Ramos (cell line): ENCODE results near the gene SPTBN1.

Source experiments
- in situ Hi-C: fragments of 300-500 bp; cut with MboI; formaldehyde crosslinking; loops from one replicate; pipeline ENCODE4 v1.14.3; 2022; ENCODE audit warnings: low sequenced_read_pairs; ENCODE audit not compliant: unreplicated experiment

SPTBN1 gene

DNA sequence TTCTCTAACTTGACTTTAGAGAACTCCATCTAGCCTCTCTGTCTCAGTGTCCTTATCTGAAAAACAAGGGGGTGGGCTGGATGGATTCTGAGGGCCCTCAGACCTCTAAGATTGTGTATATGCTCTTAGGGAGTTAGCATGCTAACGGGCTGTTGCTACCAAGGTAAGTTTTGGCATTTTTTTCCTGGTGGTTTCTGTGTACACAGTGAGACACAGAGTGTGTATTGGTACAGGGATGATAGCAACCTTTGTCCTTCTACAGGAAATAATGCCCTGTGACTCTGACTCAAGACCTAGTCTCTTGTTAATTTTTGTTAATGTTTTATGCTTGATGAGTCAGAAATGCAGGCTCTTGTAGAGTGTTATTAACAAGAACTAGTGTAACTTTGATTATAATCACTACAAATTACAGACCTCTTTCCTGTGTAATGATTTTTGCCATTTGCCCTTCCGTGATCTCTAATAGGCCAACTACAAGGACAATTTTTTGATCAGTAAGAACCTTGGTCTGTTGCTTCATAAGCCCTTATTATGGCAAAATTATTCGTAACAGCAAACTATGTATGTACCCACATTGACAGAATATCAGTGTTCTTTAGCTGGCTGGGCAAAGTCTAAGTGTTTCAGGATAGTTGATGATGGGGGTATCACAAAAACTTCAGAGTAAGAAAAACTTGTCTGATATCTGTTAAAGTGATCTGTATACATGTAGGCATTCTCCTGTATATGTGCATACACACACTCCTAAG lies 89.7 kb downstream of the SPTBN1 start:
- in situ Hi-C loops: no loop called here

DNA sequence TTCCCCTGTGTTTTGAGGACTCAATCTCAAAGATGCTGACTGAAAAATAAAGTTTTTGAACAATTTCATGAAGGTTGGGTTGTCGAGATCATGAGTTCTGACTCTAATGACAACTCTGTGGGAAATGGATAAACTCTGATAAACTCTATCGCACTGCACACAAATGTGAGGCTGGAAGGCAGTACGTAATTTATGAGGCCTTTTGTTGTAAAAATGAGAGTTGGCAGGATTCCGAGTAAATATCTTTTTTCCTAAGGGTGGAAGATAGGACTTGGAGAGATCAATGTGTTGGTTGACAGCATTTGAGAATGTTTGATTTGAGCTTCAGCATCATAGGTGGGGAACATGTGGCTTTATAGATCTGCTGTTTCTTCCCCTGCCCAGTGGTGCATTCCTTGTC lies 90.4 kb downstream of the SPTBN1 start:
- in situ Hi-C loops: no loop called here

DNA sequence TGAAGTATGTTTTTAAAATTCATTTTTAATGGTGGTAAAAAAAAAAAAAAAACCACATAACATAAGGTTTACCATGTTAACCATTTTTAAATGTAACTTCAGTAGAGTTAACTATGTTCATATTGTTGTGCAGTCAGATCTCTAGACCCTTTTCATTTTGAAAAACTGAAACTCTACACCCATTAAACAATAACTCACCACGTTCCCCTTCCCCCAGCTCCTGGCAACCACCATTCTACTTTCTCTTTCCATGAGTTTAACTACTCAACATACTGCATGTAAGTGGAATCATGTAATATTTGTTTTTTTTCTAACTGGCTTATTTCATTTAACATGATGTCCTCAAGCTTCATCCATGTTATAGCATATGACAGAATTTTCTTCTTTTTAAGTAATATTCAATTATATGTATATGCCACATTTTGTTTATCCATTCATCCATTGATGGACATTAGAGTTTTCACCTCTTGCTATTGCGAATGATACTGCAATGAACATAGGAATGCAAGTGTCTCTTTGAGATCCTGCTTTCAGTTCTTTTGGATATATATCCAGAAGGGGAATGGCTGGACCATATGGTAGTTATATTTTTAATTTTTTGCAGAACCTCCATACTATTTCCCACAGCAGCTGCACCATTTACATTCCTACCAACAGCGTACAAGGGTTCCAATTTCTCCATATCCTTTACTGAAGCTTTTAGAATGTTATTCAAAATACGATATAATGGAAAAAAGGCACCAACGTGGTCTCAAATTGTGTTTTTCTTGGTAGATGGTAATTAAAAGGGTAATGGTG lies 91.0 kb downstream of the SPTBN1 start:
- in situ Hi-C loops: no loop called here

DNA sequence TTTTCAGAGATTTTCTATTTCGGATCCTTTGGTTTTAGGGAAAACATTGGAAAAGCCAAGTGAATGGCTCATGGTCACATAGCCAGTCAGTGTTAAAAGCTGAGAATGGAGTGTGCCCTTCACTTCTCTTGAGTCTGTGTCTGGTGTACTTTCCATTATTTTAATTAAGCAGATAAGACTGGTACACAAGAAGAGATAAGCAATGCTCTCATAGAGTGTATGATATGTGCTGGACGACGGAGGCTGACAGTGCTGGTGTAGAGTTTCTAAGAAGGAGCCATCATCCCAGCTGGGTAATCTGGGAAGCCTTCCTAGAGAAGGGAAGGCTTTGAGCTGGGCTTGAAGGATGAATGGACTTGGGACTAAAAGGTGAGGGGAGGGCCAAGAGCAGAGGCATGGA lies 93.3 kb downstream of the SPTBN1 start:
- in situ Hi-C loops: no loop called here

DNA sequence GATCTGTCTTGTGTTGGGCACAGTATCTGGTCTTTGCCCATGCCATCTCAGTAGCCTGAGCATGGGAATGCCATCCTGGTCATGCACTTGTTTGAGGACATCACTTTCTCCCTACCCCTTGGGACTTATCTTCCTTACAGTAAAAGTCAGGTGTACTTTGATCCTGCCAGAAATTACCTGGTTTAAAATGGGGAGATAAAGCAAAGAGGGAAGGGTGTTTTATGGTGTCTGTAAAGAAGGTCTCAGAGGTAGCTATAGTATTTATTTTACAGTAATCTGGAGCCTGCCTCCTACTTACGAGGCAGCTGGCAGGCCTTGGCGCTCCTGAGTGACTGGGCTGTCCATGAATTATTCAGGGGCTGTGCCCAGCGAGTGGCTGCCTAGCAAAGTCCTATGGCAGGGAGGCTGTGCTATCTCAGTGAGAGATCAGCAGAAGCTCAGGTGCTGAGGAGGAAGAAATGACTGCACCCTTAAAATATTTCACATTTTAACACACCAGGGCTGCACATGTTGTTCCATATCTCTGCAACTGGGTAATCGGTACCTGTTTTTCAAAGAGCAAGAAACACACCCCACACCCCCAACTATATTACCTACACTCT lies 93.9 kb downstream of the SPTBN1 start:
- in situ Hi-C loops: no loop called here

DNA sequence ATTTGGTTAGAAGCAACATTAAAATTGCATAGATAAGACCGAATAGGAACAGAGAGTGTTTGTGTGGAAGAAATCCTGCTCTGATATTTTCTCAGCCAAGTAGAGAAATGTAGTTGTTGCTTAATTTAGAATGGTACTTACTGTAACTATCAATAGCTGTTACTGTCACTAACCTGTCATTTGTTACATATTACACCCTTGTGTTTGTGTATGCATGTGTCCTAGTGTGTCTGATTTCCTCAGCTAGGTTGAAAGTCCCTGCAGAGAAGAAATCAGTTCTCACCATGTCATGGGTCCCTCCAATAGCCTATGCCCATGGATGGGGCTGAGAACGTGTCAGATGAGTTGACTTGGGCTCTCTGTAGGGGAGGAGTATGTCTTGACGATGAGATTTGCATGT lies 94.4 kb downstream of the SPTBN1 start:
- in situ Hi-C loops: no loop called here

DNA sequence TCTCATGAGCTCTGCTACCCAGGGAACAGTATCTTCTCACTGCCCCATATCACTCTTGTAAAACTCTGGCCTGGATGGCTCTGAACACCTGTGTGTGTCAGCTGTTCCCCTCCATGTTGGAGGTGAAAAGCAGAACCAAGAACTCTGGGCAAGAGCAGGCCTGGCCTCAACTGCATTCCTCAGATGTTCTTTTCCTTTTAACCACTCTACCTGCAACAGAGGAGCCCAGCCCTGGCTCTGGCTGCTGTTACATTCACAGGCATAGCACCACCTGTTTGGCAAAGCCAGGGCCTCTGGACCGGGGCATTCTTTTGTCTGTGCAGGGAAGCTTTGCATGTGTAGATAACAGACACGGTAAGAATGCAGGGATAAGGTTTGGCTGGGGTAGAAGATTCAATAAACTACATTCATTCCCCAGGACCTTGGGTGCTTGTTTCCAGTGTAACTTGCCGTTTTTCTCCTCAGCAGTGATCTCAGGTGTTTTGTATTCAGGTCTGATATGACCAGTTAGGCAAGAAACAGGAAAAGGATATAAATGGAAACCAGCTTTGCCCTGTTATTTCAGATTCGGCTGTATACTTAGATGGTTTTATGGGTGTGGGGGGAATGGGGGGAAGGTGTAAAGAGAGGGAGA lies 95.1 kb downstream of the SPTBN1 start:
- in situ Hi-C loops: no loop called here

DNA sequence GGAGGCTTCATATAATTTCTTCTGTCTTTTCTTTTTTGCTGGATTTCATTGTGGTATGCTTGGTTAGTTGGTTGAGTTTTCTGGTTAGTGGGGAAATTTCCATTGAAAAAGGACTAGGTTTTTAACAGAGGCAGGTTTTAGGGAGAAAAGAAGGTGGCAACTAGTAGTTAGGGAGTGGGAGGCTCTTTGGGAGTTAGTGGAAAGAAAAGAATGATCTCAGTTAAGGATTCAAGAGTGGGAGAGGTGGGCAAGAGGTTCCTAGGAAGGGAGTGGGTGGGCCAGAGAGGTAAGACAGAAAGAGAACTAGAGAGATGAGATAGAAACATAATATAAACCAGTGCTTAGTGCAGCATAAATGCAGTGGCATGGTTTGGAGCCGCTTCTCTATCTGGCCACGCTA lies 96.9 kb downstream of the SPTBN1 start:
- in situ Hi-C loops: no loop called here

DNA sequence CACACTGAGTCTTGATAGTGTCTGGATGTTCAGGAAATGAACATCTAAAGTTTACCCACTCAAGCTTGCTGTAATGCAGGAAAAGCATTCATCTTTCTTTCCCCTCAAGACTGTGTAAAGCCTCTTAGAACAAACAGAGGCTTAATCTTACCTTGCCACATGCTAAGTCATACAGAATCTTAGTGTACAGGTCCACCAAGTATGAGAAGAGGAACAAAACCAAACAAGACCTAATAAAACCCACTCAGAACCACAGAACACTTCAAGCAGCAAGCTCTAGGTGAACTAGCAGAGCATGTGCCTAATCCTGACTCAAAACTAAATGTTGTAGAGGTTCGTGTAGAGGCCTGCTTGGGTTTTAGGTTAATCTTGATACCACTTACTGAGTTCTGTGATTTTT lies 97.6 kb downstream of the SPTBN1 start:
- in situ Hi-C loops: no loop called here

DNA sequence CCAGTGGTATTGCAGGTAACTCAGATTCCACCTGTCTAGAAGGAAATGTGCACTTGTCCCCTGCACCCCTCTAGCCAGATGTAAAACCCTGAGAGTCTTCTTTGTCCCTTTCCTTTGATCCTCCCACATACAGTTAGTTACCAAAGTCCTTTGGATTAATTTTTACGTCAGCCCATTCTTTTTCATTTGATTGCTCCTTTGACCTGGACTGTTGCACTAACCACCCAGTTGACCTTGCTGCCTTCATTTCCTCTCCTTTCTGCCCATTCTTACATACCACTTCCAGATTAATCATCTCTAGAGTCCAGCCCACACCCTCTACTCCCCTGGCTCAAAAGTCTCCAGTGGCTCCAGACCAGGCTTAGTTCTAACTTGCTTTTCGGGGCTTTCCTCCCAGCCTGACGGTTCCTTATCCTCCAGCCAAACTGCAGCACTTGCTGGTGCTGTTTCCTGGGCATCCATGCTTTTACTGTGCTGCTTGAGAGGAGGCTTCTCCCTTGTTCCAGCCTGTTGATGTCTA lies 99.3 kb downstream of the SPTBN1 start:
- in situ Hi-C loops: no loop called here

DNA sequence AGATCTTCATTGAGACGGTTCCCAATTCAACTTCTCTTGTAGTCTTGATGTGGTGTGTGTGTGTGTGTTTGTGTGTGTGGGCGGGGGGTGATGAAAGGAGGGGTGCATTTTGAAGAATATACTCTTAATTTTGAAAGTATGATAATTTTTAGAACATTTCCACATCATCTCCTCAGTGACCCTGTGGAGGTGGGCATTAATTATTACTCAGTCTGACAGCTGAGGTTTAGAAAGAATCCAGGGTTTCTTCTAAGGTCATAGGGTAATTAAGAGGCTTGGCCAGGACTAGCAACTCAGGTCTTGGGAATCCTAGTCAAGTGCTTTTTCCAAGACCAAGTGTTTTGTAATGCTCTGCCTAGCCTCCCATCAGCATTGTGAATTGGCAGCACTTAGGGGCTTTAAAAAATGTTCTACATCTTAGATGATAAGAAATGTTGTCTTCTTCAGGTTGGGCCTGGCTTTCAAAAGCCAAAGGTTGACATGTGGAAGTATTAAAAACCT lies 100.5 kb downstream of the SPTBN1 start:
- in situ Hi-C loops: no loop called here

DNA sequence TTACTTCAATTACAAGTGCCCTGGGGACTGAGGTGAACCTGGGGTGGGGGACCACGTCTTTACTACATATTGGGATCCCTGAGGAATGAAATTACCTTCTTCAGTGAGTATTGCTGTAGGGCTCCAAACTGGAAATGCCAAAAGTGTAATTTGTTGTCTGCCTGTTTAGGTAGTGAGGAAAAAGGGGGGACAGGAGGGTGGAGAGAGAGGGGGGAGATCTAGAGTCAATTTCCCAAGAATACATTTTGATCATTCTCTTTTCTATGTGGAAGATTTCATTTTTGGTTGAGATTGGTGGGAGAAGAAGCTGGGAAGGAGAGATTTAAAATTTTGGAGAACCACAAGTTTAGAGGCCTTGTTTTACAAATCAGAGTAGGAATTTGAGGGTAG lies 101.1 kb downstream of the SPTBN1 start:
- in situ Hi-C loops: no loop called here

DNA sequence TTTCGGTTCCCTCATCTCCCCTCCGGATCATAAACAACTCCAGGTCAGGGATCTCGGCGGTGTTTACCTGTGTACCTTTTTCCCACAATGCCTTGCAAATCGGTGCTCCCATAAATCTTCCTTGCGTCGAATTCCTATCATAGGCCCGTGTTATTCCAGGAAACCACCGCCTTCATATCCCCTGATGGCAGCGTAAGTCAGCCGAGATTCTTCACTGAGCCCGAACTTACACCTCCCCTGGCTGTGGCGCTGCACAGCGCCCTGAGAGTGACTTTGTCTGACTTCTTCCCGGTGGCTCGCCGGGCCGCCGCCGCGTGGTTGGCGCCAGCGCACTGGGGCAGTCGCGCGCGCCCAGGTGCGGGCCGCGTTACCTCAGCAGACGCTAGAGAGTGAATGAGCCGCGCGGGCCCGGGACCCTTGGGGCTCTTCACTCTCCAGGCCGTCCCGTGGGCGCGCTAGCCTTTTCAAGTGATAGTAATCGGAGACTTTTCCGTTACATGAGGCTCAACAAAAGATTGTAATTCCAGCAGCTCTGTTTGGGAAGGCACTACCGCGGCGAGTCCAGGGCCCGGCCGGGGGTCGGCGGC lies 101.6 kb downstream of the SPTBN1 start:
- in situ Hi-C loops: no loop called here

DNA sequence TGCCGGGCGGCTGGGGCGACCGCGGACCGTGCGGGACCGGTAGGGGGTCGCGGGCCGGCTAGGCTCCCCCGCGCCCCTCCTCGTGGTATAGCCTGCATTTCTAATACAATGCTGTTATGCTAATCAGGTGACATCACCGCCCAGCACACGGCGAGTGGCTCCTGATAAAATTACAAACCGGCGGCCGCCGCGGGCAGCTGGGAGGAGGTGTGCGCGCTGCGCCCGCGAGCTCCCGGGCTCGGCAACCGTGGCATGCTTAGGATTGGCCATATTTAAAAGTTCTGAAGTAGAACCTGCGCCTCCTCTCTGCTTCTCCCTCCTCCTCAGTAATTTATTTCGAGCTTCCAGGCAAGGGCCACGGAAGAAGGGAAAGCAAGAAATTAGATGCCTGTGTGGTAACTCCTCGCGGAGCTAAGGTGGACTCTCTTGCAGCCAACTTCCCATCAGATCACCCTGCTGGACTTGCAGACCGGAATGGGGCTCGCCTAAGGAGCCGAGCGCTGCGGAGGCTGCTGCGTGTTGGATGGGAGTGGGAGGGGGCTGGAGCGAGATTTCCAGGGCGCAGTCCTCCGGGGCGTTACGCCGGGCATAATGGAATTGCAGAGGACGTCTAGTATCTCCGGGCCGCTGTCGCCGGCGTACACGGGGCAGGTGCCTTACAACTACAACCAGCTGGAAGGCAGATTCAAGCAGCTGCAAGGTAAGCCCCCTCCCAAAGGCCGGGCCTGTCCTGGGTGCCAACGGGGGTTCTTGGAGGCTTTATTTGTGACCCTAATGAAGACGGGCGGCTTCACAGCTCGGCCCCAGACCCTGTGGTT lies 102.3 kb downstream of the SPTBN1 start:
- in situ Hi-C loops: no loop called here

DNA sequence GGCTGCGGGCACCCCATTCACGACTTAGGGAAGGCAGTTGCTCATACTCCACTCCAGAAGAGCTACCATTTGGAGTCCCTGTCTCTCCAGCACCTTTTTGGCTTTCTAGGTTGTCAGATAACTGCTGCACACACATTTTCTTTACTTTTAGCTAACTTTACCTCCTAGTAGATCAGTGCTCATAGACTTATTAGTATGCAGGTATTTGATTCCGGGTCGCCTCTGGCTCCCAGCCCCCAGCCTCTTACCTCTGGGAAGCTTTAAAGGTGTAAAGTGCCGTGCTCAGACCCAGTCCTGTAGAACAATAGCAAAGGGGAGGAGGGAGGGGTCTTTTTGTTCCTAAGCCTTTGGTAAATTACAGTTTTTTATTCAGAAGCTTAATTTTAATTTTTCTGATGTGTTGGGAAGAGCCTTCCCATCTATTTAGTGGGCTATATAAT lies 102.9 kb downstream of the SPTBN1 start:
- in situ Hi-C loops: no loop called here

DNA sequence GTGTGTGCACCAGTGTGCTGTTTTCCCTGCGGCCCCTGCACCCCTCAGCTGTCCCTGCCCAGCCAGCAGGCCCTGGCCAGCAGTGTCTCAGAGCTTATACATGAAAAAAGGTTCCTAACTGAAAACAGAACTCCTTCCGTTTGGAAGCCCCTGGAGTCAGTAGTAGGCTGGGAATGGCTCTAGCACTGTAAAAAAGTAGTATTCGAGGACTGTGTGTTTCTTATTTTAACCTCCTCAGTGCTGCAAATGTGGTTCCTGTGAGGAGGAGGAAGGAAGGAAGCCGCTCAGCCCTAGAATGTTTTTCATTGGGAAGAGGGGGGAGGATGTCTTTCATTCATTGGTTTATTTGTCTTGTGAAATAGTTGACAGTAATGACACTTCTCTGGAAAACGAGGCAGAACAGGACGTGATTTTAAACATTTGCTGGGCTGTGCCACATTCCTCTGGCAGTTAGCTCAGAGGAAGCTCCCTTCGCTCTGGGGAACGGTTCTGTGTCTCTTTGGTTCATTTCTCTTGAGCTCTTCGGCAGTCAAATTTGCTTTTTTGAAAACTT lies 103.5 kb downstream of the SPTBN1 start:
- in situ Hi-C loops: no loop called here

DNA sequence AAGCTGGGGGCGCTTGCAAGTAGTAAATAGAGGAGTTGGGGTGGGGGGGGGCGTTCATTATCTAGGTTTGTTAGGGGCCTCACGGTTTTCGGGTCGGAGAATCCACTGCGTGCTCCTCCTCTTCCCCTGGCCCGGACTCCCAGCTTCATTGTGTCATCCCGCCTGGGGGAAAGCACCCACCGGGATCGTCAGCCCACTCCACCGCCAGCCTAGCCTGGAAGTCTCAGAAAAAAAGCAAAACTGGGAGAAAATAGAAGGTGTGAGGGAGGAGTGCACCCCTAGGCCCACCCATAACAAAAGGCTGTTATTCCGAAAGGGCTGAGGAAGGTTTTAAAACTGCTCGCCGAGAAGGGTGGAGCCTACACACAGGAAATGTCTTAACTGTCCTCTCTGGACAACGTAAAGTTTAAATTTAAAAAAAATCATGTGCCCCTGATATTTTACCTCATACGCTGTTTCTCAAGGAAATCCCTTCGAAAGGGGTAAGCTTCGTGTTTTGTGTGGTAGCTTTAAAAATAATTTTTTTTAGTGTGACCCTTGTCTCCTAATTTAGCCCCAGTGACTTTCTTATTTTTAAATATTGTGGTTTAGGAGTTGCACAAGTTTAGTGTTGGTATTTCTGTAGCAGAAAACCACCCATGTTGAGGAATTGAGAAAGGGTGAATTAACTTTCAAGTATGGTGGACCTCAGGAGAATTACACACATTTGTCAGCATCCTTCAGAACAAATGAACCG lies 104.2 kb downstream of the SPTBN1 start:
- in situ Hi-C loops: no loop called here

DNA sequence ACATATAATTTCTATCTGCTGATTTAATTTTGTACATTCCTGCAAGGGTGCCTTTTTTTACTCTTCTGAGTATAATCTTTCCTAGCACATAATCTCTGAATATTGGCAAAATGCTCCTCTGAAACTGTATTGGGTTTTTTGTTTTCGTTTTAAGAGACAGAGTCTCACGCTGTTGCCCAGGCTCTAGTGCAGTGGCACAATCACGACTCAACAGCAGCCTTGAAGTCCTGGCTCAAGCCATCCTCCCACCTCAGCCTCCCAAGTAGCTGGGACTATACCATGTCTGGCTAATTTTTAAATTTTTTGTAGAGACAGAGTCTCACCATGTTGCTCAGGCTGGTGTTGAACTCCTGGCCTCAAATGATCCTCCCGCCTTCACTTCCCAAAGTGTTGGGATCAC lies 104.9 kb downstream of the SPTBN1 start:
- in situ Hi-C loops: no loop called here
